CD4-positive, alpha-beta T cell treated with Interleukin-6 at 100 ng/mL for 8 hours (primary cell): ENCODE data around the gene VEPH1.

Experiments used
- DNase-seq: peaks from one replicate; pipeline ENCODE4 v3.0.0-alpha.2; 2020; ENCODE audit warnings: mixed read lengths, low spot score

VEPH1 gene

GRCh38 chr3:157429708-157430107 is 73.5 kb downstream of the VEPH1 start:
- DNase-seq: no peak

GRCh38 chr3:157428853-157429252 is 74.4 kb downstream of the VEPH1 start:
- no peak for DNase-seq

GRCh38 chr3:157427901-157428300 is 75.3 kb downstream of the VEPH1 start:
- no peak for DNase-seq

- no peak for DNase-seq
Measured at GRCh38 chr3:157423337-157423736, 79.9 kb downstream of the VEPH1 start.

GRCh38 chr3:157420606-157421130 is 82.5 kb downstream of the VEPH1 start:
- no peak for DNase-seq

GRCh38 chr3:157418104-157418503 is 85.1 kb downstream of the VEPH1 start:
- no peak for DNase-seq

- DNase-seq: no peak
Measured at GRCh38 chr3:157417247-157417646, 86.0 kb downstream of the VEPH1 start.

GRCh38 chr3:157416347-157417087 is 86.7 kb downstream of the VEPH1 start:
- DNase-seq: no peak

- no peak for DNase-seq
Measured at GRCh38 chr3:157414861-157415260, 88.4 kb downstream of the VEPH1 start.

- no peak for DNase-seq
Measured at GRCh38 chr3:157412323-157412855, 90.8 kb downstream of the VEPH1 start.

- DNase-seq: no peak
Measured at GRCh38 chr3:157410945-157411344, 92.3 kb downstream of the VEPH1 start.

- no peak for DNase-seq
Measured at GRCh38 chr3:157409516-157409915, 93.7 kb downstream of the VEPH1 start.

GRCh38 chr3:157408499-157409149 is 94.6 kb downstream of the VEPH1 start:
- DNase-seq: no peak

GRCh38 chr3:157407769-157408168 is 95.4 kb downstream of the VEPH1 start:
- no peak for DNase-seq

GRCh38 chr3:157406394-157406793 is 96.8 kb downstream of the VEPH1 start:
- DNase-seq: no peak

GRCh38 chr3:157405457-157405856 is 97.8 kb downstream of the VEPH1 start:
- no peak for DNase-seq

- no peak for DNase-seq
Measured at GRCh38 chr3:157404381-157404780, 98.8 kb downstream of the VEPH1 start.

- DNase-seq: no peak
Measured at GRCh38 chr3:157398598-157398997, 104.6 kb downstream of the VEPH1 start.

GRCh38 chr3:157394411-157394810 is 108.8 kb downstream of the VEPH1 start:
- DNase-seq: no peak

- no peak for DNase-seq
Measured at GRCh38 chr3:157393113-157393512, 110.1 kb downstream of the VEPH1 start.

GRCh38 chr3:157392104-157392503 is 111.1 kb downstream of the VEPH1 start:
- no peak for DNase-seq

- DNase-seq: no peak
Measured at GRCh38 chr3:157390713-157391515, 112.3 kb downstream of the VEPH1 start.
